Activated naive CD4-positive, alpha-beta T cell treated with anti-CD3 and anti-CD28 coated beads, Interleukin-2, amount 10 ng/mL, durations not matched to agents 7 days and 5 days (primary cell): ENCODE results near the gene UROS.
A peak's percentile ranks its signal among the peaks of the same experiment; 100 is the strongest.

Source experiments
- CTCF ChIA-PET: fragments of 350-600 bp; sonication (Branson Sonifier 250); formaldehyde crosslinking; loops from one replicate; lab custom pipeline; 2021; ENCODE audit warnings: antibody characterized with exemption; lab: Charles Lee
- DNase-seq: peaks from one replicate; pipeline ENCODE4 v3.0.0-alpha.2; 2020
- H3K27ac Mint-ChIP-seq: one replicate; pipeline ENCODE4 v1.8.0; 2021; ENCODE audit warnings: mild to moderate bottlenecking, moderate library complexity, mixed read lengths
- H3K27me3 Mint-ChIP-seq: one replicate; pipeline ENCODE4 v1.8.0; 2021; ENCODE audit warnings: mild to moderate bottlenecking, mixed read lengths
- H3K36me3 Mint-ChIP-seq: one replicate; pipeline ENCODE4 v1.8.0; 2021; ENCODE audit warnings: mixed read lengths
- H3K4me1 Mint-ChIP-seq: one replicate; pipeline ENCODE4 v1.8.0; 2021; ENCODE audit warnings: mixed read lengths
- H3K4me3 Mint-ChIP-seq: one replicate; pipeline ENCODE4 v1.8.0; 2021; ENCODE audit warnings: mild to moderate bottlenecking, moderate library complexity, mixed read lengths
- H3K9me3 Mint-ChIP-seq: one replicate; pipeline ENCODE4 v1.8.0; 2021; ENCODE audit warnings: mixed read lengths

UROS gene

DNA sequence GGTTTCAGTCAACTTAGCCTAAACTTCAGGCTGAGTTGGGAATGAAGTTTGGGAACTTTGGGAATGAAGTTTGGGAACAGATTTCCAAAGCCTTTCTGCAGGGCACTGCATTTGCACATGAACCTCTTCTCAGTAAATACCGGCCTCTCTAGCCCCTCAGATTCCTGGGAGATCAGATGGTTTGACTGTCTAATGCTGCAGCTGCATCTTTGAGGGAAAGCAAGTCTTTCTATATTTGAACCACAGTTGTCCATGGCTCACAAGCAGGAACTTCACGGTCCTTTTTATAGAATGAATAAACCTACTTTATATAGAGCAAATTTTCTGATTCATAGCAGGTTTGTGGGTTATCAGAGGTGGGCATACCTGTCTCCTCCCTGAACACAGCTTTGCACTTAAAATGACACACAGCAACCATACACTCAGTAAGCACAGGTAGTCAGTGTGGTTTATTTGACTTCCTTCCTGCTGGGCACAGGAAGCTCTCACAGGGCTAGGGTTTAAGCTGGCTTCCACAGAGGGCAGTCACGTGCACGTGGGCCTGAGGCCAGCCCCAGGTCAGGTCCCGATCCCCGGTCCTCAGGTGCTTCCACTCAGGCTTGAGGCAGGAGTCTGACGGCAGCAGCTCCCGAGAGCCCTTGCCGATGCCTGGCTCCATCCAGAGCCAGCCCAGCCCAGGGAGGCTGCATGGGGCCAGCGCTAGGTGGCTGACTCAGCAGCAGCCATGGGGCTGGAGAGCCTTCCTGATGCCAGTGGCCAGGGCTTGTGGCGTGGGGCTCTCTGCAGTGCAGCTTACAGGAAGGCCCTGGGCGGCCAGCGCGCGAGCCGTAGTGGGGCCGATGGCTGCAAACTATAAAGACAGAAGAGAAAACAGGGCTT lies 34.7 kb downstream of the UROS start:
- Mint-ChIP-seq H3K4me3 (no peak overlapping the region), H3K27ac (peak overlapping the region; percentile 75), H3K27me3 (no peaks in the 10 kb centered on the region), H3K4me1 (peaks cover 24% of the 10 kb centered on the region), H3K9me3 (no peaks in the 10 kb centered on the region), H3K36me3 (peaks cover 17% of the 10 kb centered on the region)
- no peak for DNase-seq
- CTCF ChIA-PET: interaction anchor here (1.1 kb wide), 1 partner anchor 75 kb away, joined by 3 read pairs; no protein-coding TSS in a partner anchor

DNA sequence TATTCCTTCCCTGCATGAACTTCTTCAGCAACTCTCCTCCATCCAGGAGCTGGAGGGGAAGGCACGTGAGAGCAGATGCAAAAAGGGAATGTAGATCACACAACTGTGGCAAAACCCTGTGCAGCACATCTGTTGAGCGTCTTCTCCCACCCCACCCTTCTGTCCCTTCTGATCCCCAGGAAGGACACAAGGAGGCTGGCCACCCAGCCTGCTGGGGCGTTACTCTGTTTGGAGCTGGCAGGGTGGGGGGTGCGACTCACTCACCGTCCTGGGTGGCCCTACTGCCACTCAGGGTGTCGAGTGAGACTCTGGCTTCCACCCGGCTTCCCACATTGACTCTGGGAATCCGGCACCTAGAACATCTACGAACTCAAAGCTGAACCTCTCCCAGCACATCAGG lies 37.3 kb downstream of the UROS start:
- Mint-ChIP-seq H3K27ac (no peak overlapping the region), H3K9me3 (no peaks in the 10 kb centered on the region), H3K27me3 (no peaks in the 10 kb centered on the region), H3K36me3 (peaks cover 9% of the 10 kb centered on the region), H3K4me1 (peaks cover 24% of the 10 kb centered on the region), H3K4me3 (no peak overlapping the region)
- DNase-seq: no peak
- CTCF ChIA-PET: interaction anchor here (0.7 kb wide), 1 partner anchor 49 kb away, joined by 3 read pairs; no protein-coding TSS in a partner anchor

DNA sequence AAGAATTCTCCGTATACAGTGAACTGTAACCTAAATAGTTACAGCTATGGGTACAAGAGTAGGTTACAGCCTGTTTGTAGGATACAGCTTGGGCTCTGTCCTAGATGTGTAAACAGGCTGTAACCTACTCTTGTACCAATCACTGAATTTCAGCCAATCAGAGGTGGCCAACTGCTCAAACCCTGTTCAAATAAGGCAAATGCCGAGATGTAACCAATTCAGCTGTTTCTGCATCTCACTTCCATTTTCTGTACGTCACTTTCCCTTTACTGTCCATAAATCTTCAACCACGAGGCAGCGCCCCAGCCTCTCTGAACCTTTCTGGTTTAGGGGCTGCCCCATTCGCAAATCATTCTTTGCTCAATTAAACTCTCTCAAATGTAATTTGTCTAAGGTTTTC lies 39.1 kb downstream of the UROS start:
- no peak overlapping the region for H3K27ac Mint-ChIP-seq
- CTCF ChIA-PET: no interaction called here

DNA sequence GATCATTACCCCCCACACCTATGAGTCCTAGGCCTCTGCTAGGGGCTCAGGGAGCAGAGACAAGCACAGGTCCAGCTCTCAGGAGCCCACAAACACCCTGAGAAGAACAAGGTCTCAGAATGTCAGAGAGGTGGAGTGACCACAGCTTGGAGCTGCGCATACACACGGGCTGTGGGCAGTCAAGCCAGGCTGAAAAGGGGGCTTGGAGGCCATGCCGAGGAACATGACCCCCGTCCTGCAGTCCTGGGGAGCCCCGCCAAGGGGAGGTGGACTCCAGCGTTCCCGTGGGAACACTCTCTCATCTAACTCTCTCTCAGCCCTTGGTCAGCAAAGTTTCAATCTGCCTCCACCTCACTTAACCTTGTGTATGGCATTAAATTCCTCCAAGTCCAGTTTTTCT lies 39.6 kb downstream of the UROS start:
- peaks cover 3% of the 10 kb centered on the region for H3K36me3 Mint-ChIP-seq
- no peak overlapping the region for H3K4me3 Mint-ChIP-seq
- no peak overlapping the region for H3K27ac Mint-ChIP-seq
- CTCF ChIA-PET: no interaction called here
- peaks cover 14% of the 10 kb centered on the region for H3K4me1 Mint-ChIP-seq
- H3K9me3 Mint-ChIP-seq: no peaks in the 10 kb centered on the region
- H3K27me3 Mint-ChIP-seq: peaks cover under 1% of the 10 kb centered on the region
- DNase-seq: no peak

More for the DNA sequence above, 39.1 kb downstream of the UROS start:
- peaks cover 5% of the 10 kb centered on the region for H3K36me3 Mint-ChIP-seq
- DNase-seq: no peak
- H3K4me1 Mint-ChIP-seq: peaks cover 18% of the 10 kb centered on the region
- H3K27me3 Mint-ChIP-seq: no peaks in the 10 kb centered on the region
- no peaks in the 10 kb centered on the region for H3K9me3 Mint-ChIP-seq
- no peak overlapping the region for H3K4me3 Mint-ChIP-seq

DNA sequence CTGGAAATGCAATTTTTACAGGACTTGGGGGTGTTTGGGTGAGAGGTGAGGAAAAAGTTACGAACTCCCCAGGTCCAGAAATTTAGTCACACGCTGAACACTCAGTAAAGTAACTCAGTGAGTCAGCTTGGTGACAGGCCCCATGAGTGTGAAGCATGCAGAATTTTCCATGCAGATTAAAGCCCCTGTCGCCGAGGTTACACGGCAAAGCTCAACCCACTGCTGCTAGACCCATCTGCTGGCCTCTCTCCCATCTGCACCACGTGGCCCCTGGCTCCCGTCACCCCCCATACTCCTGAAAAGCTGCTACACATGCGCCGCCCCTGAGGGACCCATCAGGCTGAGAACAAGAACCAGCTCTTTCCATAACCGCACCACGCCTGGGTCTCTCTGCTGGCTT lies 40.4 kb downstream of the UROS start:
- Mint-ChIP-seq H3K4me1 (peaks cover 6% of the 10 kb centered on the region), H3K27ac (no peak overlapping the region), H3K9me3 (no peaks in the 10 kb centered on the region), H3K36me3 (no peaks in the 10 kb centered on the region), H3K27me3 (peaks cover 8% of the 10 kb centered on the region), H3K4me3 (no peak overlapping the region)
- CTCF ChIA-PET: no interaction called here
- DNase-seq: no peak

DNA sequence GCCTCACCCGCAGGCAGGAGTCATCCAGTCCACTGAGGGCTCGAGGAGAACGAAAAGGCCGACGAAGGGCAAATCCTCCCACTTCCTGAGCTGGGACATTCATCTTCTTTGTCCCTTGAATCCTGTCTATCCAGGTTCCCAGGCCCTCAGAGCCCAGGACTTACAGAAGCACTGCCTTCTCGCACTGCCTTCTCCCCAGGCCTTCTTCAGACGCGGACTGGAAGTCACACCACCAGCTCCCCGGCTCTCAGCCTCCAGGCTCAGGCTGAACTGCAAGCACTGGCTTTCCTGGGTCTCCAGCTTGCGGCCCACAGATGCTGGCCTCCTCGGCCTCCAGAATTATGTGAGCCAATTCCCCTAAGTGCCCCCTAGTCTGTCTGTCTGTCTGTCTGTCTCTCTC lies 41.0 kb downstream of the UROS start:
- peaks cover 14% of the 10 kb centered on the region for H3K27me3 Mint-ChIP-seq
- peaks cover under 1% of the 10 kb centered on the region for H3K4me1 Mint-ChIP-seq
- H3K27ac Mint-ChIP-seq: no peak overlapping the region
- H3K4me3 Mint-ChIP-seq: no peak overlapping the region
- no peaks in the 10 kb centered on the region for H3K9me3 Mint-ChIP-seq
- H3K36me3 Mint-ChIP-seq: no peaks in the 10 kb centered on the region
- CTCF ChIA-PET: no interaction called here
- DNase-seq: no peak

DNA sequence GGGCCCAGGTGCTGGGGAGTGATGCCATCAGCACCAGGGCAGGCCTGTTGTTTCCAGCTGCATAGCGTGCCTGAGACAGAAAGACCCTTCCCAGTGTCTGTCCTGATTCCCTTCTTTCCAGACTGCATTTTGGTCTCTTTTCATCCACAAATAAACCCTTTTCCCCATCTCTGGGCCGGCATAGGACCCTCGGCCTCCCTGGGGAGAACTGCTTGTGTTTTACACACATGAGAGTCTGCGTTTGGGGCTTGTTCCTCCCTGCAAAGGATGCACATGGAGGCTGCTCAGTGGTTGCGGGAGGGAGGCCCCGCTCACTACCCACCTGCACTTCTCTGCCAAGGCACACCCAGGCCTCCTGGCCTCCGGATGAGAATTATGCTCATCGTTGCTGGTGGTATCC lies 41.7 kb downstream of the UROS start:
- H3K36me3 Mint-ChIP-seq: no peaks in the 10 kb centered on the region
- H3K4me1 Mint-ChIP-seq: no peaks in the 10 kb centered on the region
- H3K27me3 Mint-ChIP-seq: peaks cover 15% of the 10 kb centered on the region
- no peak overlapping the region for H3K4me3 Mint-ChIP-seq
- CTCF ChIA-PET: no interaction called here
- H3K9me3 Mint-ChIP-seq: no peaks in the 10 kb centered on the region
- H3K27ac Mint-ChIP-seq: no peak overlapping the region
- no peak for DNase-seq

DNA sequence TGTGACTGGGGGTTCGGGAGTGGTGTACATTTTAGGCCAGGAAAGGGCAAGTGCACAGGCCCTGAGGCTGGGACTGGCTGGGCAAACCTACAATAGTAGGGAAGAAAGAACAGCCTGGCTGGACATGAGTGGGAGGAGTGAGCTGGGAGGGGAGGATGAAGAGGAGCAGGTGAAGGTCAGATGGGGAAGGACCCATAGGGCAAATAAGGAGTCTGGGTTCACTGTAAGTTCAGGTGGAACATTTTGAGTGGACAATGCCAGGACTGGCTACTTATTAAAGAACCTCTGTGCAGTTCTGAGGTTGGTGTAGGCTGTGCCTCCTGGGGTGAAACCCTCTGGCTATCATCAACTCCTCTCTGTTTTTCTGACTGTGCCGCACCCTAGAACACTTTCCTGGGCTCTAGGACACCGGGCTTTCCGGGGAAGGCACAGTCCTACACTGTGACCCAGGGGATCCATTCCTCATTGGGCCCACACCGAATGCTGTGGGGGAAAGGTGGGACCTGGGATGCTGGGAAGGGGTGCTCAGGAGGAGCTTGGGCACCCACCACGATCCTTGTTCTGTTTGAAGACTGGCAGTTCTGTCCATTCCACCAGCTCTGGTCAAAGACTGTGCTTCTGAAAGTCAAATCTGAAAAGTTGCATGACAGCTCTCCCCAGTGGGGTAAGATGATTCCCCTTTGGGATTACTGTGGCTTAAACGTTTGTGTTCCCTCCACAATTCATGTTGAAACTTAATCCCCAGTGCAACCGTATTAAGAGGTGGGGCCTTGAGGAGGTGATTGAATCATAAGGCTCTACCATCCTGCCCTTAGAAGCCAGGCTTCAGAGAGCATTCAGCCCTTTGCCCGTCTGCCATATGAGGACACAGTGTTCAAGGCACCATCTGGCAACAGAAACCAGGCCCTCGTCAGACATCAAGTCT lies 43.4 kb downstream of the UROS start:
- Mint-ChIP-seq H3K27me3 (peaks cover 19% of the 10 kb centered on the region), H3K4me1 (no peaks in the 10 kb centered on the region)

DNA sequence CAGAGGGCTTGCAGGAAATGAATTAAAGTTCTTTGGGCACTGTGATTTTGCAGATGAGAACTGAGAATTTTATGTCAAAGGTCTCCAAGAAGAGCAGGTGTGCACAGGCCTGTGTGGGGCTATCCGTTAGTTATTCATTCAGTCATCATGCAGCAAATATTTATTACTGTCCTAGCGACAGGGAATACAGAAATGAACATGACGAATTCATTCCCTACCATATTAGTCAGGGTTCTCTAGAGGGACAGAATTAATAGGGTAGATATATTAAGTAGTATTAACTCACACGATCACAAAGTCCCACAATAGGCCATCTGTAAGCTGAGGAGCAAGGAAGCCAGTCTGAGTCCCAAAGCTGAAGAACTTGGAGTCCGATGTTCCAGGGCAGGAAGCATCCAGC lies 44.5 kb downstream of the UROS start:
- CTCF ChIA-PET: no interaction called here
- no peaks in the 10 kb centered on the region for H3K9me3 Mint-ChIP-seq

More for the DNA sequence above, 43.4 kb downstream of the UROS start:
- DNase-seq: no peak
- Mint-ChIP-seq H3K9me3 (no peaks in the 10 kb centered on the region), H3K36me3 (no peaks in the 10 kb centered on the region), H3K27ac (peak overlapping the region; percentile 15), H3K4me3 (no peak overlapping the region)
- CTCF ChIA-PET: no interaction called here

DNA sequence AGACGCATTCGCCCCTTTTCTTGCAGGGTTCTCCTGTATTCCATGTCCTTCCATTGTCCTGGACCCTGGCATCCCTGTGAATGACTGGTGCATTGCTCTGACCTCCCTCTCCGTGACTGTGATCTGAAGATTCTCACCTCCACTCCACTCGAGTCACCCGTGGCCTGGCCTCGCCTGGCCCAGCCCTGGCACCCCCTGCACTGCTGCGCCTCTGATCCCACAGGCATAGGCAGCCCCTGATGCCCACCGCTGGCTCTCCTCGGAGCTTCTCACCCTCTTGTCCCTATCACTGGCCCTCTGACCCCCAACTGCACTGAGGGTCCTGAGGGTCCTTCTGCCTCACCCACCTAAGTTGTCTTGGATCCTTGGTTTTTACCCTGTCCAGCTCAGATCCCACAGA lies 45.3 kb downstream of the UROS start:
- no peak for DNase-seq
- H3K9me3 Mint-ChIP-seq: no peaks in the 10 kb centered on the region
- CTCF ChIA-PET: no interaction called here
- peaks cover 19% of the 10 kb centered on the region for H3K27me3 Mint-ChIP-seq
- no peaks in the 10 kb centered on the region for H3K36me3 Mint-ChIP-seq
- no peak overlapping the region for H3K4me3 Mint-ChIP-seq
- no peak overlapping the region for H3K27ac Mint-ChIP-seq
- H3K4me1 Mint-ChIP-seq: no peaks in the 10 kb centered on the region

More for the DNA sequence above, 44.5 kb downstream of the UROS start:
- no peaks in the 10 kb centered on the region for H3K4me1 Mint-ChIP-seq
- H3K27me3 Mint-ChIP-seq: peaks cover 19% of the 10 kb centered on the region
- no peak overlapping the region for H3K27ac Mint-ChIP-seq
- H3K4me3 Mint-ChIP-seq: no peak overlapping the region
- H3K36me3 Mint-ChIP-seq: no peaks in the 10 kb centered on the region
- no peak for DNase-seq

DNA sequence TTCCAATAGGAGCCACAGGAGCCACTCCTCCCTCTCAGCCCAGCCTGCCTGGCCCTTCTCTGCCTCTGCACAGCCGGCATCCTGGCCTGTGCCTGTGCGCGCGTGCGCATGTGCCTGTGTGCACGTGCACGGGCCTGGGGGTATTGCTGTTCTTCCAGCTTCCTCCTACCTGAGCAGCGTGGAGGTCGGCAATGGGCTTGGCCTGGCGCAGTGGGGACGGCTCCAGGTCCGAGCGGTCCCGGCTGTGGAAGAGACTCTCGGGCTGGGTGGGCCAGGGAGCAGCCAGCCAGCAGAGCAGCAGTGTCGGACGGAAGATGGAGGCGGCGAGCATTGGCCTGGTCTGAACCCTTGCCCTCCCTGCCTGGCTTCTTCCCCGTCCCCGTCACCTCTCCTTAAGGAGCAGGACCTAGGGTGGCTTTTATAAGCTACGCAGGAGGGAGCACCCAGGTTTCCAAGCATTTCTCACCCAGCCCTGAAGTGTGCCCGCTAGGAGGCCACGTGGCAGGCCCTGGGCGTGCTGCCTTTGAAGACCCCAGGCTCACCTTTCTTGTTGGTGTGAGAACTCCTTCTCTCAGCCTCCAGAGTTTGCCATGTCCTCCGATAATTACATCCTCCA lies 47.5 kb downstream of the UROS start, which contains the start of gene MMP21:
MMP21 (minus strand) TSS at position 331 of the 616 bp plus-strand sequence; CDS start at position 331, 0 bp downstream.
- H3K27ac Mint-ChIP-seq: no peak within 1 kb of the TSS
- H3K36me3 Mint-ChIP-seq: no peaks in the 10 kb centered on the region
- no peaks in the 10 kb centered on the region for H3K4me1 Mint-ChIP-seq
- DNase-seq: no peak
- CTCF ChIA-PET: no interaction called here
- H3K27me3 Mint-ChIP-seq: peaks cover 19% of the 10 kb centered on the region
- no peaks in the 10 kb centered on the region for H3K9me3 Mint-ChIP-seq
- H3K4me3 Mint-ChIP-seq: no peak within 1 kb of the TSS

DNA sequence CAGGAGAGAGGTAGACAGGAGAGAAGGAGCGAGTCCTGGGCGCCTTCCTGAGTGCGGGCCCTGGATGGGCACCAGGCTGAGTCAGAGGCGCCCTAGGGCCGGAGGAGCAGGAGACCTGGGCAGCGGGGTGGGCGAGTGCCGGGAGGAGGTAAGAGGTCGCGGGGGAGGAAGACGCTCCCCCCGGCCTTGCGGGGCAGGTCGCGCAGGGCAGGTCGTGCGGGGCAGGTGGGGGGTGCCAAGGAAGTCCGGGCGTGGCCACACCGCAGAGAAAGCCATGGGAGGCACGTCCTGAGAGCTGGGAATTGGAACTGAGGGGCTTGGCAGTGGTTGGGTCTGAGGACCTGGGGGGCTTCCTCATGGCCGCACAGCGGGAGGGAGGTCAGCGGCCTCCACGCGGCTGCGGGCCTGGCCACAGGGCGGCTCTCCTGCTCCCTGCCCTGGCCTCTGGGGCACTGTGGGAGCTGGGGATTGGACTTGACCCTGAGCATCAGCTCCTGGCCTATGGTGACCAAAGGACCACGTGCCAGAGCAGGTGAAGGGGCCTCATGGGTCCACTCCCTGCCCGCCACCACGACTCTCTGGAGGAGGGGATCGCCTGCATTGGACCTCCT lies 48.4 kb downstream of the UROS start:
- DNase-seq: no peak
- Mint-ChIP-seq H3K4me3 (no peak overlapping the region), H3K4me1 (no peaks in the 10 kb centered on the region), H3K27ac (no peak overlapping the region), H3K9me3 (no peaks in the 10 kb centered on the region), H3K27me3 (peaks cover 19% of the 10 kb centered on the region), H3K36me3 (no peaks in the 10 kb centered on the region)
- CTCF ChIA-PET: no interaction called here

DNA sequence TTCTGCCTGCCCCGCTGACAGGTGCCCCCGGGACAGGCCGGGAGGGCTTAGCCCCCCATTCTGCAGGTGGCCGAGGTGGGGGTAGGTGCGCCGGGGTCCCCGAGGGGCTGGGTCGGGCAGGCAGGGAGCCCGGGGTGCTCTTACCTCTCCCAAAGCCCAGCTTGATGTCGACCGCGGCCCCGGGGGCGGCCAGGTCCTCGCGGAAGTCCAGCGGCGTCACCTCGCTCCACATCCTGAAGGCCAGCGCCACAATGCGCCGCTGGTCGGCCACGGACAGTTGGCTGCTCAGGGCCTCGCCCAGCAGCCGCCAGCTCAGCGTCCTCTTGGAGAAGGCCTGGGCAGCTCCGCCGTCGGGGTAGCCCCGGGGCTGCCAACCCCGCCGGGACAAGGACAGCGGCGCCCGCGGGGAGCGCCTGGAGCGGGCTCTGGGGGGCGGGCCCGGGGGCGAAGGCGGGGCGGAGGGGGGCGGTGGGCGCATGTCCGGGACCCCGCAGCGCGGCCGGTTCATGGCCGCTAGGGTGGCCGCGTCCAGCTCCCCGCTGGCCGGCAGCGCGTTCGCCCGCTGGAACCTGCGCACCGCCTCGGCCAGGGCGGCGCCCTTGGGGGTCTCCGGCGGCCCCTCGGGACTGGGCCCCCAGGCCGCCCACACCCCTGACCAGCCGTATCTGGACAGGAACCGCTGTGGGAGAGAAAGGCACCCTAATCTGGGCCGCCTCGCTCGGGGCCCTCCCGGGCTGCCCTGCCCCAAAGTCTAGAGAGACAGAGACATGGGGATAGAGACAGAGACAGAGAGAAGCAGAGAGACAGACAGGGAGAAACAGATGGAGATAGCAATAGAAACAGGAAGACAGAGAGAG lies 49.1 kb downstream of the UROS start:
- Mint-ChIP-seq H3K27me3 (peaks cover 19% of the 10 kb centered on the region), H3K4me3 (no peak overlapping the region), H3K4me1 (no peaks in the 10 kb centered on the region), H3K36me3 (no peaks in the 10 kb centered on the region), H3K9me3 (no peaks in the 10 kb centered on the region), H3K27ac (no peak overlapping the region)
- DNase-seq: no peak
- CTCF ChIA-PET: no interaction called here
